Measurements from ENCODE around the gene DEPDC4.

GRCh38 chr12:100221523-100221922, 45.4 kb downstream of the DEPDC4 start:
- TF ChIP-seq POLR2AphosphoS5 (IDR thresholded peaks at IDR 0.05; ENCODE audit: low read depth) (no peak), CTCF (conservative IDR thresholded peaks at IDR 0.05; ENCODE audit: low read depth in 2 of 2) (no peak), EZH2 (IDR thresholded peaks at IDR 0.05; ENCODE audit: low read depth, unreplicated experiment) (no peak), JUNB (IDR thresholded peaks at IDR 0.05; ENCODE audit: unreplicated experiment) (no peak), EZH2phosphoT487 (IDR thresholded peaks at IDR 0.05; ENCODE audit: unreplicated experiment) (no peak), NANOG (IDR thresholded peaks at IDR 0.05; ENCODE audit: borderline replicate concordance) (no peak), CREB1 (CRISPR knock-in tag; IDR thresholded peaks at IDR 0.05; ENCODE audit: low read depth) (no peak), ZNF331 (CRISPR knock-in tag; IDR thresholded peaks at IDR 0.05; ENCODE audit: low read depth) (no peak), STAT1 (IDR thresholded peaks at IDR 0.05; ENCODE audit: unreplicated experiment) (no peak)
- TF ChIP-seq, protein P1, sequence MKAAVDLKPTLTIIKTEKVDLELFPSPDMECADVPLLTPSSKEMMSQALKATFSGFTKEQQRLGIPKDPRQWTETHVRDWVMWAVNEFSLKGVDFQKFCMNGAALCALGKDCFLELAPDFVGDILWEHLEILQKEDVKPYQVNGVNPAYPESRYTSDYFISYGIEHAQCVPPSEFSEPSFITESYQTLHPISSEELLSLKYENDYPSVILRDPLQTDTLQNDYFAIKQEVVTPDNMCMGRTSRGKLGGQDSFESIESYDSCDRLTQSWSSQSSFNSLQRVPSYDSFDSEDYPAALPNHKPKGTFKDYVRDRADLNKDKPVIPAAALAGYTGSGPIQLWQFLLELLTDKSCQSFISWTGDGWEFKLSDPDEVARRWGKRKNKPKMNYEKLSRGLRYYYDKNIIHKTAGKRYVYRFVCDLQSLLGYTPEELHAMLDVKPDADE (IDR thresholded peaks at IDR 0.05): no peak
- TF ChIP-seq, protein P2, sequence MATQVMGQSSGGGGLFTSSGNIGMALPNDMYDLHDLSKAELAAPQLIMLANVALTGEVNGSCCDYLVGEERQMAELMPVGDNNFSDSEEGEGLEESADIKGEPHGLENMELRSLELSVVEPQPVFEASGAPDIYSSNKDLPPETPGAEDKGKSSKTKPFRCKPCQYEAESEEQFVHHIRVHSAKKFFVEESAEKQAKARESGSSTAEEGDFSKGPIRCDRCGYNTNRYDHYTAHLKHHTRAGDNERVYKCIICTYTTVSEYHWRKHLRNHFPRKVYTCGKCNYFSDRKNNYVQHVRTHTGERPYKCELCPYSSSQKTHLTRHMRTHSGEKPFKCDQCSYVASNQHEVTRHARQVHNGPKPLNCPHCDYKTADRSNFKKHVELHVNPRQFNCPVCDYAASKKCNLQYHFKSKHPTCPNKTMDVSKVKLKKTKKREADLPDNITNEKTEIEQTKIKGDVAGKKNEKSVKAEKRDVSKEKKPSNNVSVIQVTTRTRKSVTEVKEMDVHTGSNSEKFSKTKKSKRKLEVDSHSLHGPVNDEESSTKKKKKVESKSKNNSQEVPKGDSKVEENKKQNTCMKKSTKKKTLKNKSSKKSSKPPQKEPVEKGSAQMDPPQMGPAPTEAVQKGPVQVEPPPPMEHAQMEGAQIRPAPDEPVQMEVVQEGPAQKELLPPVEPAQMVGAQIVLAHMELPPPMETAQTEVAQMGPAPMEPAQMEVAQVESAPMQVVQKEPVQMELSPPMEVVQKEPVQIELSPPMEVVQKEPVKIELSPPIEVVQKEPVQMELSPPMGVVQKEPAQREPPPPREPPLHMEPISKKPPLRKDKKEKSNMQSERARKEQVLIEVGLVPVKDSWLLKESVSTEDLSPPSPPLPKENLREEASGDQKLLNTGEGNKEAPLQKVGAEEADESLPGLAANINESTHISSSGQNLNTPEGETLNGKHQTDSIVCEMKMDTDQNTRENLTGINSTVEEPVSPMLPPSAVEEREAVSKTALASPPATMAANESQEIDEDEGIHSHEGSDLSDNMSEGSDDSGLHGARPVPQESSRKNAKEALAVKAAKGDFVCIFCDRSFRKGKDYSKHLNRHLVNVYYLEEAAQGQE (IDR thresholded peaks at IDR 0.05; ENCODE audit: unreplicated experiment): no peak
